NOMO-1 treated with dmso at 0.1 percent for 144 hours (cell line): Measurements from ENCODE around the gene OR2T34.
A peak's percentile ranks its signal among the peaks of the same experiment; 100 is the strongest.
"Not testable (repeated sequence)": the region's sequence is repeated elsewhere in the genome, so short reads cannot be mapped to it uniquely, and the experiment has no call there.

Experiments
- DNase-seq: peaks from one replicate; lab custom pipeline; 2025; ENCODE audit not compliant: unreplicated experiment; lab: John Stamatoyannopoulos, UW

The OR2T34 gene

GRCh38 chr1:248574657-248575056, at the start of gene OR2T34:
OR2T34 (minus strand) TSS chr1:248574757; CDS start chr1:248574757, 0 bp downstream.
- not testable (repeated sequence) for DNase-seq

- DNase-seq, result peak; percentile 35
These were observed 48.0 kb upstream of the OR2T34 start for GRCh38 chr1:248622570-248623001.

DNA sequence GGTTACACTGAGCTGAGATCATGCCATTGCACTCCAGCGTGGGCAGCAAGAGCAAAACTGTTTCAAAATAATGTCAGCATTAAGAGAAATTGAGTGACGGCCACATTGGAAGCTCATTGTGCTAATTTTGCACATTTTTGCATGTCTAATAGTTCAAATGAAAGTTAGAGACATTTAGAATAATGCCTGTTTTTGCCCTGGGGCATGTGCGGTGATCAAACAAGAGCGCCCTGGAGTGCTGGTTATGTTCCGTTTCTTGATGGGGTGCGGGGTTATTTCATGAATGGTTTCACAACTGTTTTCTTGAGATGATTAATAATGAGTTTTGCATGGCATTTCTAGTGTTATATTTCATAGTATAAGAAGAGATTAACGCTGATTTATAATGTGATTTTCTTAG, 47.2 kb upstream of the OR2T34 start:
- DNase-seq, result no peak

GRCh38 chr1:248618878-248619277, 44.3 kb upstream of the OR2T34 start:
- DNase-seq, result peak; percentile 36

GRCh38 chr1:248618119-248618518, 43.6 kb upstream of the OR2T34 start:
- no peak for DNase-seq

DNA sequence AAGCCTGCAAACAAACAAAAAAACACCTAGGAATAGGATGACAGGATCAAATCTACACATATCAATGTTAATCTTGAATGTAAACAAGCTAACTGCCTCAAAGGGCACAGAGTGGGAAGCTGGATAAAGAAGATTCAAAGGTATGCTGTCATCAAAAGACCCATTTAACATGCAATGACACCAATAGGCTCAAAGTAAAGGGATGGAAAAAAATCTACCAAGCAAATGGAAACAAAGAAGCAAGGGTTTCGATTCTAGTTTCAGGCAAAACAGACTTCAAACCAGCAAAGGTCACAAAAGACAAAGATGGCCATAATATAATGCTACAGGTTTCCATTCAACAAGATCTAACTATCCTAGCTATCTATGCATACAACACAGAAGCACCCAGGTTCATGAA, 39.2 kb upstream of the OR2T34 start:
- DNase-seq, result no peak

- DNase-seq, result peak; percentile 0
These were observed 37.4 kb upstream of the OR2T34 start for GRCh38 chr1:248611883-248612414.

- no peak for DNase-seq
These were observed 35.7 kb upstream of the OR2T34 start for GRCh38 chr1:248610301-248610700.

DNA sequence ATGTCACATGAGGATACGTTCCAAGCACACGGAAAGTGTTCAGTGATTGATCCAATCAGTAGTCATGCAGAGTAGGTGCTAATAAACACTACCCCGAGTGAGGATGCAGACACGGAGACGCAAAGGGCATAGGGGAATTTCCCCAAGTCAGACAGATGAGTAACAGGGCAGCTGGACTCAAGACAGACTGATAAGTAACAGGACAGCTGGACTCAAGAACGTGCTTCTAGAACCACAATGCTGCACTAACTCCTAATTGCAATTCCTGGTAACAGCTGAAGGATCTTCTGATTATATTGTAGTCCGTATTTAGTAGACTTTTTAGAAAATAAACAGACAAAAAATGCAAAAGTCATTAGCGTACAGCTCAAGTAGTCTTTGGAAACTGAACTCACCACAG, 24.8 kb upstream of the OR2T34 start:
- no peak for DNase-seq

- no peak for DNase-seq
These were observed 23.0 kb upstream of the OR2T34 start, which contains the start of gene OR2T10 for GRCh38 chr1:248597589-248597988. OR2T10 (minus strand) TSS chr1:248597700; CDS start chr1:248593768, 3,932 bp downstream.

DNA sequence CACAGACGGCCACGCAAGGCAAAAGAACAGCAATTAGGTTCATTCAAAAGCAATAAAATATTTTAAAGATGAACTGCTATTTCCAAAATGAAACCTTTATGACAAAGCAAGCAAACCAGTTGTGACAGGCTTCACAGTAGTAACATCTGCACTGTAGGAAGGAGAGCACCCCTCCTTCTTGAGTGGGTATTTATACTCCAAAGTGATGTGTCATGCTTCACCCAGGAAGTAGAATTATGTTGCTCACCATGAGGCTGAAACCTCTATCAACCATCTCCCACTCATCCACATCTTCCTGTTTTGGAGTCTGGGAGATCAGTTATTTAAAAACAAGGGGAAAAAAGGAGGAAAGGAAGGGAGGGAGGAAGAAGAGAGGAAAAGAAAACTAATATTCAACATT, 22.1 kb upstream of the OR2T34 start:
- no peak for DNase-seq

DNA sequence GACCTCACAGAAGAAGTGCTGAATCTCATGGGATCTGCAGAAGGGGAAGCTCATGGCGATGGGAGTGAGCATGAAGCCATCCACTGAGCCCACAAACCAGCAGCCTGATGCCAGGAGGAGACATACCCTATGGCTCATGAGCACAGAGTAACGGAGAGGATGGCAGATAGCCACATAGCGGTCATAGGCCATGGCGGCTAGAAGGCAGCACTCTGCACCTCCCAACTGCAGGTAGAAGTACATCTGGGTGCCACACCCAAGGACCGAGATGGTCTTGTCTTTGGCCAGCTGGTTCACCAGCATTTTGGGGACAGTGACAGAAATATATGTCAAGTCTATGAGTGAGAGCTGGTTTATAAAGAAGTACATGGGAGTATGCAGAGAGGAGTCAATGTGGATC, 18.7 kb upstream of the OR2T34 start:
- no peak for DNase-seq

DNA sequence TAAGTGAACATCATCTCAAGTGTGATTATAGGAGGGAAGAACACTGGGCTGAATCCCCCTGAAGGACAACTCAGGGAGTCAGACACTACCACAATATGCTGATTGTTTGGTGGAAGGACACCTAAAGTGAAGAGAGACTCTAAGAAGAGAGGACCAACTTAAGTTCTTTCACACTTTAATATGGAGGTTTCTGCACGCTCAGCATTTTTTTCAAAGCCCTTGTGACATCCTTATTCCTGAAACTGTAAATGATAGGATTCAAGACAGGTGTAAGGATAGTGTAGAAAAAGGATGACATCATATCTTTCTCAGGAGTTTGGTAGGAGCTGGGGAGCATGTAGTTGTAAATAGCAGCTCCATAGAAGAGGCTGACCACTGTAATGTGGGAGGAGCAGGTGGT, 18.1 kb upstream of the OR2T34 start:
- no peak for DNase-seq

DNA sequence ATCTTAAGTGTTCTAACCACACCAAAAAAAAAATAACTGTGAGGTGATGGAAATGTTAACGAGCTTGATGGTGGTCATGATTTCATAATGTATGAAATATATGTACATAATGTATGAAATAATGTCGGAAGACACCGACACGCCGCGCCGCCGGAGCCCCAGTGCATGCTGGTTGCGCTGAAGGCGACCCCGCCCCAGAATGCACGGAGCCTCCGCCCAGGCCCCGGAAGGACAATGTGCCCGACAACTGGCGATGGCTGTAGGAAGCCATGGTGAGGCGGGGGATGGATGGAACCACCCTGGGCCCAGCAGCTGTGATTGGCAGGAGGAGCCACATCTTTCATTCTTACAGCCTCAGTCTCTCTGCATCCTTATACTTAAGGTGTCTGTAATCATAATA, 15.5 kb upstream of the OR2T34 start:
- no peak for DNase-seq

GRCh38 chr1:248589334-248589733, 14.8 kb upstream of the OR2T34 start:
- DNase-seq, result no peak

GRCh38 chr1:248585266-248585665, 10.7 kb upstream of the OR2T34 start:
- DNase-seq, result no peak

GRCh38 chr1:248576260-248576980, 1.9 kb upstream of the OR2T34 start:
- no peak for DNase-seq

GRCh38 chr1:248573856-248574255, 701 bp downstream of the OR2T34 start:
- DNase-seq, result not testable (repeated sequence)

GRCh38 chr1:248572049-248572448, 2.5 kb downstream of the OR2T34 start:
- DNase-seq, result not testable (repeated sequence)

GRCh38 chr1:248570811-248571210, 3.7 kb downstream of the OR2T34 start:
- DNase-seq, result not testable (repeated sequence)

- DNase-seq, result not testable (repeated sequence)
These were observed 5.5 kb downstream of the OR2T34 start for GRCh38 chr1:248569049-248569448.

- not testable (repeated sequence) for DNase-seq
These were observed 8.8 kb downstream of the OR2T34 start for GRCh38 chr1:248565530-248566373.
